ENCODE measurements around the gene KIR3DL2.

DNA sequence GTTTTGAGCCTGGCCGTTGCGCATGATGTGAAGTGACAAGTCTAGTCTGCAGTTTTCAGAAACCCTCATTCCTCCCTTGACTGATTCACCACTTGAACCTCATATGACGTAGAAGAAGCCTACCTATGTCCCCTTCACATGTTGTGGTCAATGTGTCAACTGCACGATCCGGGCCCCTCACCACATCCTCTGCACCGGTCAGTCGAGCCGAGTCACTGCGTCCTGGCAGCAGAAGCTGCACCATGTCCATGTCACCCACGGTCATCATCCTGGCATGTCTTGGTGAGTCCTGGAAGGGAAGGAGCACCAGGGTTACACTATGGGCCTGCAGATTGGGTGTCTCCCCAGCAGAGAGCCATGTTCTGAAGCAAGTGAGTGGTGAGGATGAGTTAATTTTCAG lies 46.8 kb upstream of the KIR3DL2 start, which contains the start of gene KIR2DL4:
- TF ChIP-seq, protein P1, sequence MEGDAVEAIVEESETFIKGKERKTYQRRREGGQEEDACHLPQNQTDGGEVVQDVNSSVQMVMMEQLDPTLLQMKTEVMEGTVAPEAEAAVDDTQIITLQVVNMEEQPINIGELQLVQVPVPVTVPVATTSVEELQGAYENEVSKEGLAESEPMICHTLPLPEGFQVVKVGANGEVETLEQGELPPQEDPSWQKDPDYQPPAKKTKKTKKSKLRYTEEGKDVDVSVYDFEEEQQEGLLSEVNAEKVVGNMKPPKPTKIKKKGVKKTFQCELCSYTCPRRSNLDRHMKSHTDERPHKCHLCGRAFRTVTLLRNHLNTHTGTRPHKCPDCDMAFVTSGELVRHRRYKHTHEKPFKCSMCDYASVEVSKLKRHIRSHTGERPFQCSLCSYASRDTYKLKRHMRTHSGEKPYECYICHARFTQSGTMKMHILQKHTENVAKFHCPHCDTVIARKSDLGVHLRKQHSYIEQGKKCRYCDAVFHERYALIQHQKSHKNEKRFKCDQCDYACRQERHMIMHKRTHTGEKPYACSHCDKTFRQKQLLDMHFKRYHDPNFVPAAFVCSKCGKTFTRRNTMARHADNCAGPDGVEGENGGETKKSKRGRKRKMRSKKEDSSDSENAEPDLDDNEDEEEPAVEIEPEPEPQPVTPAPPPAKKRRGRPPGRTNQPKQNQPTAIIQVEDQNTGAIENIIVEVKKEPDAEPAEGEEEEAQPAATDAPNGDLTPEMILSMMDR (IDR thresholded peaks at IDR 0.05), result no peak
- TF ChIP-seq POLR2A (IDR thresholded peaks at IDR 0.05), result no peak
- TF ChIP-seq POLR2AphosphoS5 (IDR thresholded peaks at IDR 0.05), result no peak

All from breast epithelium (tissue), 3 donors.